HG02610 (cell line): Measurements from ENCODE around the gene FAM186B.

Source experiments
- ATAC-seq: cut with Tn5 transposase; IDR thresholded peaks from one replicate; pipeline ENCODE4 v1.9.1; 2021; ENCODE audit warnings: mild to moderate bottlenecking, moderate library complexity; ENCODE audit not compliant: unreplicated experiment

Gene FAM186B

DNA sequence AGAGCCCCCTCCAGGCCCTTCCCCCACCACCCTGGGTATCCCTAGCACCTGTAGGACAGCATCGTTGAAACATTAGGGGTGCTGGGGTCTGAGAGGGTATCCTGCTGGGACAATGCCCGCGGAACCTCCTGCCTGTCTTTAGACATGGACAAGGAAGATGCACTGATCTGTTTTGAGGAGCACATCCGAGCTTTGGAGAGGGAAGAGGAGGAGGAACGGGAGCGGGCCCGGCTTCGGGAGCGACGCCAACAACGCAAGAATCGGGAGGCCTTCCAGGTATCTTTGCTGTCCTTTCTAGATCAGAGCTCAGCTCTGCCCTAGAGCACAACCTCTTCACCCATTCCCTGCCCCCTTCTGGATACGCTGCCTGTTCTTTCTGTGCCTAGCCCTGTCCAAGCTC lies 31.1 kb upstream of the FAM186B start:
- no peak for ATAC-seq

GRCh38 chr12:49635656-49636055 lies 30.2 kb upstream of the FAM186B start:
- no peak for ATAC-seq

- ATAC-seq: no peak
Measured at GRCh38 chr12:49635036-49635435, 29.6 kb upstream of the FAM186B start.

DNA sequence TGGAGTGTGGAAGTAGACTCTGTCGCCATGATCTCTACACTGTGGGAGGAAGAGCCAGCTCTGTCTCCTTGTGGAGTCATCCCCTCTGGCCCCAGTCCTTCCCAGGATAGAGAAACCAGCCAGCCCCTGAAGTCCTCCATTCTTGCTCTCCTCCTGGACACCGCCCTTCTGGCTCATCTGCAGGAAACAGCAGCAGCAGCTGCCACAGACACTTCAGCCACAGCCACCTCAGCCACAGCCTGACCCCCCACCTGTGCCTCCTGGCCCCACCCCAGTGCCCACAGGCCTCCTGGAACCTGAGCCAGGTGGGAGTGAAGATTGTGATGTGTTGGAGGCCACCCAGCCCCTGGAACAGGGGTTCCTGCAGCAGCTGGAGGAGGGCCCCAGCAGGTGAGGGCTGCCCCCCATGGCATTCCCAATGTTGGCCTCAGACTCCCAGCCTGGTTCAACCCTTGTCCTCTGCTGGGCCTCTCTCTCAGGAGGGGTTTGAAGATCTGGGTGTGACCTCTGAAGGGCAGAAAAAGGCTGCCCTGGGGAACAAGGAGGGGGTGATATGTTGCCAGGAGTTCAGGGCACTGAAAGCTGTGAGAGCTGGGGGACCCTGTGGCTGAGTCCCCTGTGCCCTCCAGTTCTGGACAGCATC lies 28.4 kb upstream of the FAM186B start:
- no peak for ATAC-seq

GRCh38 chr12:49632986-49633702 lies 27.7 kb upstream of the FAM186B start:
- ATAC-seq: no peak

DNA sequence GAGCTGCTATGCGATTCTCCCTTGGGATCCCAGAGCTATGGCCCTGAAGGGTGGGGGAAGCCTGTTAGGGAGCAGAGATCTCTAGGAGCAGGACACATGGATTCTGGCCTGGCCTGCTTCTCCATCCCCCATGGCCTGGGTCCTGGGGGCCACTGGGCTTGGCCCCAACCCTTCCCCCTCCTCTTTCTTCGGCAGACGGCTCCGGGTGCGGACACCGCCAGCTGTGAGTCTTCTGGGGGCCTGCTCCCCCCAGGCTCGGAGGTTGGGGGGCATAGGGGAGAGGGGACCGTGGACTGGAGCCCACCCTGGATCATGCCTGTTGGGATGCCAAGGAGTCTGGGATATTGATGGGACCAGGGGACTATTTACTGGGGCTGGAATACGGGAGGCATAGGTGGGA lies 27.0 kb upstream of the FAM186B start:
- ATAC-seq: no peak

GRCh38 chr12:49631336-49631907 lies 26.0 kb upstream of the FAM186B start:
- no peak for ATAC-seq

DNA sequence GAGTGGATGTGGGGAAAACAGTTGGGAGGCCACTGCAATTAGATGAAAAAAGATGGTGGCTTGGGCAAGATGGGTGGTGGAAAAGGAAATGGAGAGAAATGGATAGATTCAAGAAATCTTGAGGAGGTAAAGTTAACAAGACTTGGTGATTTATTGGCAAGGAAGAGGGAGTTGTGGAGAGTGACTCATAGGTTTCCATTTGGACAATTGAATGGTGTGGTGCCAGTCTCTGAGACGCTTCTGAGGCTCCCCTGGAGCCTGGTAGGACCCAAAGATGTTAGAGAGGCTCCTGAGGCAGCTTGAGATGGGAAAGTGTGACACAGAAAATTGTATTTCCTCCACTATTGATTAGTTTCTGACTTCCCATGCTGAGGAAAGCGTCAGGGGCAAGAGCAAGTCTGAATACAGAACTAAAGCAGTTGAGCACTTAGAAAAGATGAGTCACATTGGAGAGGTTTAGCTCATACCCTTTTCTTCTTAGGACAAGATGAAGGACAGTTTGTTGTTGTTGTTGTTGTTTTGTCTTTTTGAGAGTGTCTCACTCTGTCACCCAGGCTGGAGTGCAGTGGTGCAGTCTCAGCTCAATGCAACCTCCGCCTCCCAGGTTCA lies 22.4 kb upstream of the FAM186B start:
- ATAC-seq: no peak

DNA sequence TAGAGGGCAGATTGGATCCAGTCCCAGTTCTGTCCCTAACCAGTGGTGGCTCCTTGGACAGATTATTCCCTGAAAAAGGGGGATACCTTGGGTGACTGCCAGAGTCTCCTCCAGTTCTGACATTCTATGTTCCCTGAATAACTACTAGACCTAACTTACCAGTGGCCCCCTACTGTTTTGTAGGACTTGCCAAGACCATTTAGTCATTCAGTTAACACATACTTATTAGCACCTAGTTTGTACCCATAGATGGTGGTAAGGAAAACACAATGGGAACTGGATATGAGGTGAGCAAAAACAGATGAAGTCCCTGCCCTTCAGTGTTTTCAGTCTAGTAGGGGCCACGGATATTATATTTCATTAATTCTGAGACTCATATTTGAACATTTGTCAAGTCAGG lies 21.4 kb upstream of the FAM186B start:
- ATAC-seq: no peak

DNA sequence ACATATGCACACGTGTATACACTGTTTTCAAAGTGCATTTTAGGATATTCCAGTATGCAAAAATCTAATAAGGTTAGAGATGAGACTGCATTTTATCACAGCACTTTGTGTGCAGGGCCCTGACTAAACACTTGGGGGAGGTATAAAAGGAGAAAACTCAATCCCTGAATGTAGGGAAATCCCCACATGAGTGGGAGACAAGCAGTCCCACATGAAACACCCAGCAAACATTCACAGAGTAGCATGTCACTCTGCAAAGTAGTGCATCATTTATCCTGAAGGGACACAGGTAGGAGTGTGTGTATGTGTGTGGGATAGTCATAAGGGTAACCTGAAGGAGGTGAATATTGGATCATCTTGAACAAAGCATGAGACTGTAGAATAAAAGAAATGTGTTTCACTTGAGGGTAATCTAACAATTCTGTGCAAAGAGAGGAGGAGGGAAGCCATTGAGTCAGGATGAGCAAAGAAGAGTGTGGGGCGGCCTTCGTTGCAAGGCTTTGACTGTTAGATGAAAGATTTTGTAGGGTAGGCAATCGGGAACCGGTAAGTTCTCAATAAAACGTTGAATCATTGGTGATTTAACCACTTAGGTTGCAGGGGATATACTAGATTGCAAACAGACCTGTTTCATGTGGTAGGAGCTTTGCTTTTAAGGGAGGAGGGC lies 20.9 kb upstream of the FAM186B start:
- ATAC-seq: no peak

GRCh38 chr12:49624921-49625577 lies 19.6 kb upstream of the FAM186B start:
- ATAC-seq: no peak

DNA sequence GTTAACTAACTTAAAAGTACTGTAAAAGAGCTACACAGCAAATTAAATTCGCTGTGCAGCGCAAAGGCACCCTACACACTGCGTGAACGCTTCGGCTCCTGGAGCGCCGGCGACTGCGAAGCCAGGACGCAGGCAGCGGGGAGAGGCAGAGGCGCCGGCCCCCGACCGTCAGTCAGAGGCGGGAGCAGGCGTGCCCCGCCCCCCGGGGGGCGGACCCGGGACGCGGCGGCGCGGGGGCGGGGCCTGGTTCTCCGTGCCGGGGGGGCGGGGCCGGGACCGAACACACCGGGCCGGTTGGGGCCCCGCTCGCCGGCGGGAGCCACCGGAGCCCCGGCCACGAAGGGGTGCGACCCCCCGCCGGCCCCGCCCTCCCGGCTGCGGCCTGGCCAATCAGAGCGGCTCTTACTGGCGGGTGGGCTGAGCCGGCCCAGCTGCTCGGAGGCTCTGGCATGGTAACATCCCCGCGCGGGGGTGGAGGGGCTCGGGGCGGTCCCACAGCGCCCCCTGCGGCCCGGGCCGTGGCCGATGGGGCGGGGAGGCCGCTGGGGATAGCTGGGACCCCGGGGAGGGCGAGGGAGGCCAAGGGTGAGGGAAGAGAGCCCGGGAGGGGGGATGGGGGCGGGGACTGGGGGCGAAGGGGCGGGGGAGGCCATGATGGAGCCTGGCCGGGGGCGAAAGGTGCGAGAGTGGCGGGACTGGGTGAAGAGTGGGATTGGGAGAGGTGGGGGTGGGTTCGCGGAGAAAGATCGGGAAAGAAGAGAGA lies 17.9 kb upstream of the FAM186B start, which contains the start of gene PRPF40B:
PRPF40B (plus strand) TSS at position 420 of the 763 bp plus-strand sequence; CDS start at position 450, 30 bp downstream.
- ATAC-seq: peak; percentile 63

DNA sequence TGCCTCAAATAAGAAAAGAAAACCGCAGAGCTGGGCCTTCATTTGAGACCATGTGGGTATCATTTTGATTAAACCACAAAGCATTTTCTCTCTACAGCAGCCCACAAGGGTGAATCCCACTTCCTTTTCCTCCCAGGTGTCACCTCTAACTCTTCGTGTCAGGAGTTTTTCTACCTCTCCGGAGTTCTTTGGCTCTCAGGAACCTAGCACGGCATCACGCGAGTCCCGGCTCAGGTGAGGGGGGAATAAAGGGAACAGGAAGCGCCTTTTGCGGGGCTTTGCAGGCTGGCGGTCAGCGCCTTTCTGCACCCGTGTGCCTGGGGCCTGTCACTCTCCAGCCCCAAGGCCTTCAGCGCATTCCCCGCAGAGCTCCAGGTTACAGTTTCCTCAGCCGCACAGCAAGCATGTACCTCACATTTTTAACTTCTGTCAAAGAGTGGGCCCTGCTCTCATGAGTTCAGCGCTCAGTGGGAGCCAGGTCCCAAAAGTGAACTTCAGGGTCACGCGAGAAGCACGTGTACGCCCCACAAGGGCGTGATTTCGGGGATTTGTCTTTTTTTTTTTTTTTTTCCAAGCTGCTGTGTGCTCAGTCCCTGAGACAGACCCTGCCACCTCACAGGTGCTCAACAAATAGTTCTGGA lies 17.2 kb upstream of the FAM186B start:
- peak; percentile 25 for ATAC-seq

DNA sequence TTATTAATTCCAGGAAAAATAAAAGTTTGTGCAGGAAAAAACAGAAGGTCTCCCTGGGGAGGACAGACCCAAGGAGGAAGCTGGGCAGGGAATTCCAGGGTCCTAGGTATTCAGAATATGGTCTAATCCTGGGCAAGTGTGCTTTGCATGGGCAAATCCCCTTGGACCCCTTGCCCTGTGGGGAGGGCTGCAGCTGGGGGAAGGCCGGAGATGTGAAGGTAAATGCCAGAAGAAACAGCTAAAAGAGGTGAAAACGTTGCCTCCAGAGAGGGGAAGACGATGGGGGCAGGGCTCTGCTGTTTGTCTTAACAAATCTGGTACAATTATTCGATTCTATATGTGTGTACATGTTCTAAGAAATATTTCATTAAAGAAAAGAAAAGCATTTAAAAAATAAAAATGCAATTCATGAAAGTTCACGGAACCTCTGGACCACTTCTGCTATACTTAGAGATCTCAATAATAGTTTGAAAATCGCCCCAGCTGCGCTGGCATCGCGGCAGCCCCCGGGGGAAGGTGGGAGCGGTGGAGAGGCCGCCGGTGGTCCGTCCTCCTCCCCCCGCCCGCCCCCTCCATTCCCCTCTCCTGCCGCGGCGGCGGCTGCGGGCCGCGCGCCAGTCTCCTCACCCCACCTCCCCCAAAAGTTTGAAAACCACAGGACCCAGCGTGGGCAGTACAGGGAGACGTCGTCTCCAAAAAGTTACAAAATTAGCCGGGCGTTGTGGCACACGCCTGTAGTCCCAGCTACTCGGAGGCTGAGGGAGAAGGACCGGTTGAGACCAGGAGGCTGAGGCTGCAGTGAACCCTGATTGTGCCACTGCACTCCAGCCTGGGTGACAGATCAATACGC lies 16.4 kb upstream of the FAM186B start:
- ATAC-seq: no peak

DNA sequence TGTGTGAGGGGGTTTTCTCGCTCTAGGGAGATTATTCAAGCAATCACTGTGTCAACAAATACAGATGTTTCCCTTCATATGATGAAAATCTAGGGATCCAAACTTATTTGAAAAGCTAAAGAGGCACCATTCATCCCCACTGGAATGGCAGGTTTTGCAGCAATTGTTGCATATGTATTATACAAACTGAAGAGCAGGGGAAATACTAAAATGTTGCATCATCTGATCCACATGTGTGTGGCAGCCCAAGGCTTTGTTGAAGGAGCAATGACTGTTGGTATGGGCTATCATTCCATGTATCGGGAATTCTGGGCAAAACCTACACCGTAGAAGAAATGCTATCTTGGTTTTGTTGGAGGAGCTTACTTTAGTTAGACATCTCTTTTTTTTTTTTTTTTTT lies 13.8 kb upstream of the FAM186B start:
- no peak for ATAC-seq

GRCh38 chr12:49618576-49618975 lies 13.1 kb upstream of the FAM186B start:
- no peak for ATAC-seq

DNA sequence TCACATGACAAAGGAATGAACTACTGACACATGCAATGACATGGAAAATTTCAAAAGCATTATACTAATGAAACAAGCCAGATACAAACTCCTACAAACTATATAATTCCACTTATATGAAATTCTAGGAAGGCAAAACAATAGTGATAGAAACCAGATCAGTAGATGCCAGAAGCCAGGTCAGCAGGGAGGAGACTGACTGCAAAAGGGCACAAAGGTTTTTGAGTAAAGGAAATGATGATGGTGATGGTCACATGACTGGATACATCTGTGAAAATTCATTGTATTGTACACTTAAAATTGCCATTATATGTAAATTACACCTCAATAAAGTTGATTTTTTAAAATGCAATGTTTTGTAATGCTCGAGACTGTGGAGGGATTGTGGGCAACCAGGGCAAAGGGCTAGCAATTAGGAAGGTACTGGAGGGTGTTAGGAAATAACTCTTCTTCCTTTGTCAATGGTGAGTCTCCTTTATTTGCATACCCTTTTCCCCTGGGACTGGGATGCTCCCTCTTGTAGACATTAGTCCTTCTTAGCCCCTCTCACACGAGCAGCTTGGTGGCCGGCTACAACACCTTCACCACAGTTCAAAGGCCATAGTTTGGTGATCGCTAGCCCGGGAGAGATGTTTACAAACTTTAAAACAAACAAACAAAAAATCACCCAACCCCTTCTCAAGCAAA lies 11.2 kb upstream of the FAM186B start:
- ATAC-seq: no peak

DNA sequence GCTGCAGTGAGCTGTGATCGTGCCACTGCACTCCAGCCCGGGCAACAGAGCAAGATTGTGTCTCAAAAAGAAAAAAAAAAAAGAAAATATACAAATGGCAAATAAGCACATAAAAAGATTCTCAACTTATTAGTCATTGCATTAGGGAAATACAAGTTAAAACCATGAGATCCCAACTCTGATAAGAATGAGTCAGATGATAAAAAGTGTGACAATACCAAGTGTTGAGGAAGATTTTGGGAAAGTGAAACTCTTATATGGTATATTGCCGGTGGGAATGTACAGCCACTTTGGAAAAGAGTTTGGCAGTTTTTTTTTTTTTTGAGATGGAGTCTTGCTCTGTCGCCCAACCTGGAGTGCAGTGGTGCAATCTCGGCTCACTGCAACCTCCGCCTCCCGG lies 10.3 kb upstream of the FAM186B start:
- no peak for ATAC-seq
